GM12801 (cell line): ENCODE results near the gene TET3.

Source experiments
- TF ChIP-seq, protein P1 (sequence below): IDR thresholded peaks from one replicate; pipeline ENCODE4 v1.5.1; 2011; ENCODE audit warnings: control low read depth; ENCODE audit not compliant: insufficient read length; ENCODE audit errors: extremely low read depth

The TET3 gene

DNA sequence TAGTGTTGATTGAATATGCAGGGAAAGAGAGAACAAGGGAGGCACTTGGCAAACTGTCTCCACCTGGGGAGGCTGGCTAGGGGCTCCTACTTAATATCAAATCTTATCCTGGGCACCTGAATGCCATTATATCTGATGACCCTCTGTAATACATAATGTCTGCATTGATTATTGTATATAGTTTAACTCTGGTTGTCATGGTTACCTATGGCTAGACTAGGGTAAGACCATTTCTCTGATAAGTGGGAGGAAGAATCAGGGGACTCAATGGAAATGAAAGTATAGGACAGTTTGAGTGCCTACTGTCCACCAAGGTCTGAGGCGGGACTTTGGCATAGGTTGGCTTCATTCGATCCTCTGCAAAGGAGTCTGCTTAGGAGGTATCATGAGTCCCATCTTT is 7.2 kb upstream of the TET3 start:
- TF ChIP-seq, protein P1, sequence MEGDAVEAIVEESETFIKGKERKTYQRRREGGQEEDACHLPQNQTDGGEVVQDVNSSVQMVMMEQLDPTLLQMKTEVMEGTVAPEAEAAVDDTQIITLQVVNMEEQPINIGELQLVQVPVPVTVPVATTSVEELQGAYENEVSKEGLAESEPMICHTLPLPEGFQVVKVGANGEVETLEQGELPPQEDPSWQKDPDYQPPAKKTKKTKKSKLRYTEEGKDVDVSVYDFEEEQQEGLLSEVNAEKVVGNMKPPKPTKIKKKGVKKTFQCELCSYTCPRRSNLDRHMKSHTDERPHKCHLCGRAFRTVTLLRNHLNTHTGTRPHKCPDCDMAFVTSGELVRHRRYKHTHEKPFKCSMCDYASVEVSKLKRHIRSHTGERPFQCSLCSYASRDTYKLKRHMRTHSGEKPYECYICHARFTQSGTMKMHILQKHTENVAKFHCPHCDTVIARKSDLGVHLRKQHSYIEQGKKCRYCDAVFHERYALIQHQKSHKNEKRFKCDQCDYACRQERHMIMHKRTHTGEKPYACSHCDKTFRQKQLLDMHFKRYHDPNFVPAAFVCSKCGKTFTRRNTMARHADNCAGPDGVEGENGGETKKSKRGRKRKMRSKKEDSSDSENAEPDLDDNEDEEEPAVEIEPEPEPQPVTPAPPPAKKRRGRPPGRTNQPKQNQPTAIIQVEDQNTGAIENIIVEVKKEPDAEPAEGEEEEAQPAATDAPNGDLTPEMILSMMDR: no peak

DNA sequence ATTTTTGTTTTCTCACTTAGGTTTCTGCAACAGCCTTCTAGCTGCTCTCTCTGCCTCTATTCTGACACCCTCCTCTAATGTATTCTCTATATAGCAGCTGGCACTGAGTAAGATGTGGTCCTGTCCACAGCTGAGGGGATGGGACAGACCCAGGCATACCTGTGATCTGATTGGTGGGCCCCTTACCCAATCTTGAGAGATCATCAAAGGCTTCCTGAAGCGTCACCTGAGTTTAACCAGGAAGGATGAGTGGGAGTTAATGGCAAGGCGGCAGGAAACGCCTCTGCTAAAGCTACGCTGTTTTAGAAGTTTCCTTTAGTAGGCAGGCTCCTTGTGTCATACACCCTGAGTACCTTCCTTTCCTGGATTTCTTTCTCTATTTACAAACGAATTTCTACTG is 5.7 kb upstream of the TET3 start:
- TF ChIP-seq, protein P1: no peak

DNA sequence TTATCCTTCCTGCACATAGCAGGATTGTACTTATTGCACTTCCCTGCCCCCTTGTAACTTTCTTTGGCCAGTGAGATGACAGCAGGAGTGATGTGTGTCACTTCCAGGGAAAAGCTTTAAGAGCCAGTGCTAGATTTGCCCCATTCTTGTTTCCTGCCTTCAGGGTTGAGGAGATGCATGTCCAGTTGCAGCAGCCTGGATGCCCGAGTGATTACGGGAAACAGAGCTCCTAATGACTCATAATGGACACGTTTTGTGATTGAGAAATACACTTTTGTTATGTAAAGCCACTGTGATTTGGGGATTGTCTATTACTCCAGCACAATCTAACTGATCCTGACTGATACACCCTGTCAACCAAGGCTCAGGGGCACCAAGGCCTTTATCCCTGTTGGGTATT is 5.0 kb upstream of the TET3 start:
- TF ChIP-seq, protein P1: no peak

DNA sequence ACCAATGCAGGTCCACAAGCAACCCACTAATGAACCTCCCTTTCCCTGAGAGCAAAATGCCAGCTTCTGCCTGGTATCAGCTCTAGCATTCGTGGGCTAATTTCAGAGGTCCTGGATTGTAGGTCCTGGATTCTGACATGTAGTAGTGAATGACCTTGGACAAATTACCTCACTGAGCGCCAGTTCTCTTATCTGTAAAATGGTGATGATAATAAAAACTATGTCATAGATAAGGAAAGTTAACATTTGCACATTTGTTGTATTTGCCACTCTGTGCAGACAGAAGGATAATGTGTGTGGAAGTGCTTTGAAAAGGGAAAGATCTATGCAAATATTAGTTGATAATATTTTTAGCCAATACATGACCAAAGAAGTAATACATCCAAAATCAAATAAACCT is 4.1 kb upstream of the TET3 start:
- TF ChIP-seq, protein P1: no peak

DNA sequence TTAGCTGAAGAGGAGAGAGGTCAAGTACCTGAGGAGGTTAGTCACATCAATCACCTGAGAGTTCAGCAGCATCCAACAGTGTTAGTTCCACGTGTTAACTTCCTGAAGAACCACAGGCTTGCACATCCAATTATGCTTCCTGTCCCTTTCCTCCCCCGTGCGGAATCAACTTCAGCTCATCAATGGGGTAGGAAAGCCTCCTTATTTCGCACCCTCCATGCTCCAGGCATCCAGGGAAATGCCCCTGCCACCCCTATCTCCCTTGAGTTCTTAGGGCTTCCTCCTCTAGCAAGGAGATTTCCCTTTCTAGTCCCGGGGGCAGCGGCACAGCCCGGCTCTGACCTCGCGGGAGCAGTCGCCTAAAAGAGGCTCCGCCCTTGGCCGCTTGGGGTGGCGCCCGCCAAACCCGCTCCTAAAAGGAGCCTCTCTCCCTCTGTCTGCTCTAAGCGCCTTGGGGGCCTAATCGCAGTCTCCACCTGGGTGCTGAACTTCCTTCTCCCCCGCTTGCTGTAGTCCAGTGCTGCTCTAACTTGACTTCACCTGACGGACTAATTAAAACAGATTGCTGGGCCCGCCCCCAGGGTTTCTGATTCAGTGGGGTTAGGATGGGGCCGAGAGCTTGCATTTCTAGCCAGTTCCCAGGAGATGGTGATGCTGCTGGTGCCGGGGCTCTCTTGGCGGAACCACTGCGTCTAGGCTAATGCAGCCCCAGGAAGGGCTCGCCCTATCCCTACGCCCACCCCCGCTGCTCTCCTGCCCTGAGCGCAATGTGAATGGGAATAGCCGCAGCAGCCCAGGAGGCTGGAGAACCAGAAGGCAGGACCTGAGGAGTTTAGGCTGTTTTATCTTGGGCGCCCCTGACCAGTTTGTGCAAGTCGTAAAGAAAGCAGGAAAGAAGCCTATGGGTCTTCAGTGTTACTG is 3.4 kb upstream of the TET3 start:
- TF ChIP-seq, protein P1: no peak

DNA sequence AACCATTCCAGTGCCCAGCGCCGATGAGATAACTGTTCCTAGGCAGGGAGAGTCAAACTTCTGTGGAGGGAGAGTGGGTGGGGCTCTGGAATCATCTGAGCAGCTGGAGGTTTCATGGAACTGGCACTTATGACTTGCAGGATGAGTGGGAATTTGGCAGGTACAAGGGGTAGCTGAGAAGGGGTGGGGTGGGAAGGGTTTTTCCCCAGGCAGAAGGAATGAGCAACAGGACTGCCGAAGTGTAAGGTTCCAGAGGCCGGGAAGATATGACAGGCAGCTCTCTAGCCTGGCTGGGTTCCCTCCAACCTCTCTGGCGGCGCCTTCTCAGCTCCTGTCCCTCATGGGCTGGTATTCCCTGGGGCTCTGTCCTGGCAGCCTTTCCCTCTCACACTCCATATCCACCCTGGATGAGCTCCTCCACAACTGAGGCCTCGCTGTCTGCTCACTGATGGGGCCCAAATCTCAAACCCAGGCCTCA is 2.5 kb upstream of the TET3 start:
- TF ChIP-seq, protein P1: no peak

DNA sequence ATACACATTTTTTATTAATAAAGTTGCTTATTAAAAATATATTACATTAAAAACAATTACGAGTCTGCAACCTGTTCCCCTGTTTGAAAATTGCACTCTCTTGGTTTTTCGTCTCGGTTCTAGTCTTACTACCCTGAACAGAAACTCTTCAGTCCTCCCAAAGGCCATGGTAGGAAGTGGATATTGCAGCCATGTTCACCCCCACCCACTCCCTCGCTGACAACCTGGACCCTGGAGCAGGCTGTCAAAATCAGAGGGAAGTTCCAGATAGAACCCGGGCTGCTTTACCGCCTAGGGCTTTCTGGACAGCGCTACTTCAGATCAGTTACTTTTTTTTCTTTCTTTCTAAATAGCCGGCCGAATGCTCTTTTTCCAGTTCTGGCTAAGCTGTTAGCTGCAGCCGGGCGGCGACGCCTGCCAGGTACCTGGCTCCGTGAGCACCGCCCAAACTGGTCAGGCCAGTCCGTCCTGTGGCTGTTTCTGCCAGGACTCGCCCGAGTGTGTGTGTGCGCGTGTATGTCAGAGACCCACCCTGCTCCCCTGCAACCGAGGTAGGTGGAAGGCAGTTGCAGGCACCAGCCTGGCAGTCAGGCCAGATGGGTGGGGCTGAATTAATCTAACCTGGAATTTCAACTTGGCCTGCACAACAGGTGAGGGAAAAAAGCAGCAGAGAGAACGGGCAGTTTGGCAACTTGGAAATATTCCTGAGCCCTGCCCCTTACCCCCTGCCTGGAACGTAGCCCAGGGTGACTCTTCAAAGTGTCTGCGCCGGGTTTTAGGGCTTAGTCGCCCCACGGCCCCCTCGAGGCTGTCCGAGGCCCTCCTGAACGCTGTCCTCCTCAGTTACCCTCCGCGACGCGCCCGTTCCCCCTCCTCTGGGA is 1.1 kb upstream of the TET3 start:
- TF ChIP-seq, protein P1: no peak
